HepG2 (cell line): ENCODE data around the gene CABLES2. TPM values are rescaled to one million over a fixed set of nuclear protein-coding genes. Genes with fewer than 3 reads are reported as not detected.
A peak's percentile ranks its signal among the peaks of the same experiment; 100 is the strongest.

Experiments used
- ARNT ChIP-seq: fragments of 450-650 bp; IDR thresholded peaks from 2 replicates; pipeline ENCODE4 v1.6.1; 2017
- ATF5 ChIP-seq: sonication (generic); formaldehyde crosslinking; IDR thresholded peaks from 2 replicates; pipeline ENCODE4 v1.4.0; 2020; ENCODE audit warnings: mild to moderate bottlenecking, low read depth, missing genetic modification reagents
- ATF7-NPFF ChIP-seq: sonication (generic); formaldehyde crosslinking; IDR thresholded peaks from 2 replicates; pipeline ENCODE4 v1.8.1; 2023; ENCODE audit warnings: mild to moderate bottlenecking, low read depth, missing genetic modification reagents, moderate library complexity
- BHLHE40 ChIP-seq: IDR thresholded peaks from 2 replicates; pipeline ENCODE4 v1.6.1; 2011; ENCODE audit warnings: low read length, improper control_type of control experiment
- CEBPG ChIP-seq: IDR thresholded peaks from 2 replicates; pipeline ENCODE4 v1.6.1; 2016
- CENPX ChIP-seq: sonication (generic); formaldehyde crosslinking; IDR thresholded peaks from 2 replicates; pipeline ENCODE4 v1.9.0; 2021; ENCODE audit warnings: mild to moderate bottlenecking, missing genetic modification reagents, moderate library complexity
- FOXO4 ChIP-seq: sonication (generic); formaldehyde crosslinking; conservative IDR thresholded peaks from 2 replicates; pipeline ENCODE4 v1.8.1; 2023; ENCODE audit warnings: missing genetic modification reagents
- HNF4A ChIP-seq: sonication (generic); formaldehyde crosslinking; IDR thresholded peaks from 2 replicates; pipeline ENCODE4 v1.4.0; 2020; ENCODE audit warnings: missing genetic modification reagents
- MED8 ChIP-seq: sonication (generic); formaldehyde crosslinking; IDR thresholded peaks from 2 replicates; pipeline ENCODE4 v1.8.1; 2023; ENCODE audit warnings: mild to moderate bottlenecking, missing genetic modification reagents; ENCODE audit not compliant: insufficient replicate concordance
- NCOA1 ChIP-seq: sonication (generic); formaldehyde crosslinking; IDR thresholded peaks from 2 replicates; pipeline ENCODE4 v1.9.0; 2021; ENCODE audit warnings: missing genetic modification reagents
- NRL ChIP-seq: sonication (generic); formaldehyde crosslinking; IDR thresholded peaks from 2 replicates; pipeline ENCODE4 v1.5.0; 2020; ENCODE audit warnings: missing genetic modification reagents, mild to moderate bottlenecking, moderate library complexity, borderline replicate concordance
- PBX2 ChIP-seq: IDR thresholded peaks from 2 replicates; pipeline ENCODE4 v1.6.1; 2016; ENCODE audit warnings: control low read depth
- REL ChIP-seq: sonication (generic); formaldehyde crosslinking; conservative IDR thresholded peaks from 2 replicates; pipeline ENCODE4 v1.8.0; 2022; ENCODE audit warnings: mild to moderate bottlenecking, missing genetic modification reagents, moderate library complexity
- RXRB ChIP-seq: IDR thresholded peaks from 2 replicates; pipeline ENCODE4 v1.6.1; 2016; ENCODE audit warnings: borderline replicate concordance, missing genetic modification reagents, missing compliant biosample characterization
- TAF1 ChIP-seq: sonication (generic); formaldehyde crosslinking; IDR thresholded peaks from 2 replicates; pipeline ENCODE4 v1.4.0; 2020; ENCODE audit warnings: missing genetic modification reagents
- ZNF143 ChIP-seq: sonication (generic); formaldehyde crosslinking; IDR thresholded peaks from 2 replicates; pipeline ENCODE4 v1.4.0; 2020; ENCODE audit warnings: missing genetic modification reagents
- ZNF264 ChIP-seq: sonication (generic); formaldehyde crosslinking; IDR thresholded peaks from 2 replicates; pipeline ENCODE4 v1.4.0; 2020; ENCODE audit warnings: missing genetic modification reagents
- ZNF513 ChIP-seq: sonication (generic); formaldehyde crosslinking; conservative IDR thresholded peaks from 2 replicates; pipeline ENCODE4 v1.5.0; 2020; ENCODE audit warnings: missing genetic modification reagents
- ZNF567 ChIP-seq: sonication (generic); formaldehyde crosslinking; IDR thresholded peaks from 2 replicates; pipeline ENCODE4 v1.8.1; 2023; ENCODE audit warnings: mild to moderate bottlenecking, missing genetic modification reagents, borderline replicate concordance
- ZNF569 ChIP-seq: sonication (generic); formaldehyde crosslinking; IDR thresholded peaks from 2 replicates; pipeline ENCODE4 v1.5.0; 2020; ENCODE audit warnings: mild to moderate bottlenecking, missing genetic modification reagents, moderate library complexity, borderline replicate concordance
- ZNF577 ChIP-seq: sonication (generic); formaldehyde crosslinking; IDR thresholded peaks from 2 replicates; pipeline ENCODE4 v1.4.0; 2020; ENCODE audit warnings: mild to moderate bottlenecking, low read depth, missing genetic modification reagents, borderline replicate concordance
- ZNF678 ChIP-seq: sonication (generic); formaldehyde crosslinking; IDR thresholded peaks from 2 replicates; pipeline ENCODE4 v1.4.0; 2020; ENCODE audit warnings: mild to moderate bottlenecking, missing genetic modification reagents
- ZNF761 ChIP-seq: sonication (generic); formaldehyde crosslinking; conservative IDR thresholded peaks from 2 replicates; pipeline ENCODE4 v1.4.0; 2020; ENCODE audit warnings: mild to moderate bottlenecking, missing genetic modification reagents
- polyA plus RNA-seq, 8 experiments: library from polyadenylated mRNA; depleted of rRNA in 3 of 8; stranded (reverse) in 7 of 8; unstranded in 1 of 8; fragments of >200 nt; fragmentation: Illumina TruSeq in 4 of 8; extraction: Trizol in 4 of 8; gene quantifications; 2 replicates each; pipeline versions ENCODE4 v1.2.1 to v1.2.3, GENCODE V29; 2011 to 2016; ENCODE audit warnings: low read depth in 4 of 8, missing spikeins in 1 of 8, mixed read lengths in 1 of 8; ENCODE audit not compliant: insufficient read depth in 1 of 8
- total RNA-seq, 5 experiments: library from RNA; depleted of rRNA; stranded (reverse); fragments of >200 nt; fragmentation: Illumina TruSeq; extraction: Trizol; gene quantifications; 2 replicates each; pipeline ENCODE4 v1.2.3, GENCODE V29; 2016; ENCODE audit warnings: low read depth in 1 of 5
- TF ChIP-seq, protein P1 (sequence below): sonication (generic); formaldehyde crosslinking; IDR thresholded peaks from 2 replicates; pipeline ENCODE4 v1.9.0; 2022; ENCODE audit warnings: missing genetic modification reagents, mild to moderate bottlenecking, borderline replicate concordance

CABLES2 gene
- total and polyA plus RNA-seq, 2 of the 13 experiments (the other 11 are each of a cell fraction or from before 2014, with no cell fraction given) = 5.2 to 9.7 TPM

DNA sequence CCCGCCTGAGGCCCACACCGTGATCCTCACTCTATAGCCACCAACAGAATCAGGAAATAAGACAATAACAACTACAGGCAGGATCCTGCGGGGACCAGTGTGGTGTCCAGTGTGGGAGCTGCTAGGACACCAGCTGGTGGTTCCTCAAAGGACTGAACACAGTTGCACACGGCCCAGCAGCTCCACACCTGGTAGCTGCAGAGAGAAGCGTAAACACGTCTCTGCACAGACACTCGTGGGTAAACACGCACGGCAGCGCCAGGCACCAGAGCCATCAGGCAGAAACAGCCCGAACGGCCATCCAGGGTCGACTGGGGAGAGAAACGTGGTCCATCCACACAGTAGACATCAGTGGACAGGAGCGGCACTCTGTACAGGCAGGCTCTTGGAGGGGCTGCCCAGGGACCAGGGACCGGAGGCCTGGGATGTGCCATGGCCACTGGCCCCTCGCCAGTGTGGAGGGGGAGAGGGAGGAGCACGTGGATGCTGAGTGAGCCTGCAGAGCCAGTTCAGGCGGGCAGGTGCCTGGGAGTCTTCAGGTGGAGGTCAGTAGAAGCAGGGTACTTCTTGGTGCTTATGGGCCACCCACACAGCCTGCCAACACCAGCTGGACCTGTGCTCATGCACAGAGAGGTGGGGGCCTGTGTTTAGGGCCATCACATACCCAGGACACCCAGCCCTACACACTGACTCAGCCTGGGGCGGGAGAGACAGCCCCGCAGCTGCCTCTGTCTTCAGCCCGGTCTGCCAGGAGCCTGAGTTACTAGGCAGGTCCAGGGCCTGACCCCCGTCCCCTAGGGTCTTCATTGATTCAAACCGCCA, 32.5 kb downstream of the CABLES2 start (continued):
- TF ChIP-seq HNF4A (CRISPR knock-in tag) = no peak
- no peak for TF ChIP-seq ZNF577 (CRISPR knock-in tag)
- no peak for TF ChIP-seq CEBPG
- TF ChIP-seq FOXO4 = no peak
- TF ChIP-seq TAF1 (CRISPR knock-in tag) = peak; percentile 45; the same call in 1 of the 2 replicates
- no peak for TF ChIP-seq REL (CRISPR knock-in tag)
- TF ChIP-seq ARNT = no peak
- no peak for TF ChIP-seq MED8 (CRISPR knock-in tag)
- TF ChIP-seq NCOA1 (CRISPR knock-in tag) = no peak
- TF ChIP-seq CENPX (CRISPR knock-in tag) = no peak
- TF ChIP-seq RXRB (CRISPR knock-in tag) = no peak
- TF ChIP-seq PBX2 (CRISPR knock-in tag) = no peak
- no peak for TF ChIP-seq ZNF567 (CRISPR knock-in tag)
- no peak; the same call in 1 of the 2 replicates for TF ChIP-seq ZNF143 (CRISPR knock-in tag)
- TF ChIP-seq ZNF264 (CRISPR knock-in tag) = no peak
- no peak for TF ChIP-seq ZNF761 (CRISPR knock-in tag)
- no peak for TF ChIP-seq ZNF678 (CRISPR knock-in tag)
- TF ChIP-seq, protein P1, sequence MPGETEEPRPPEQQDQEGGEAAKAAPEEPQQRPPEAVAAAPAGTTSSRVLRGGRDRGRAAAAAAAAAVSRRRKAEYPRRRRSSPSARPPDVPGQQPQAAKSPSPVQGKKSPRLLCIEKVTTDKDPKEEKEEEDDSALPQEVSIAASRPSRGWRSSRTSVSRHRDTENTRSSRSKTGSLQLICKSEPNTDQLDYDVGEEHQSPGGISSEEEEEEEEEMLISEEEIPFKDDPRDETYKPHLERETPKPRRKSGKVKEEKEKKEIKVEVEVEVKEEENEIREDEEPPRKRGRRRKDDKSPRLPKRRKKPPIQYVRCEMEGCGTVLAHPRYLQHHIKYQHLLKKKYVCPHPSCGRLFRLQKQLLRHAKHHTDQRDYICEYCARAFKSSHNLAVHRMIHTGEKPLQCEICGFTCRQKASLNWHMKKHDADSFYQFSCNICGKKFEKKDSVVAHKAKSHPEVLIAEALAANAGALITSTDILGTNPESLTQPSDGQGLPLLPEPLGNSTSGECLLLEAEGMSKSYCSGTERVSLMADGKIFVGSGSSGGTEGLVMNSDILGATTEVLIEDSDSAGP (CRISPR knock-in tag) = no peak; the same call in 1 of the 2 replicates
- no peak for TF ChIP-seq ZNF569 (CRISPR knock-in tag)
- TF ChIP-seq ZNF513 = no peak
- no peak for TF ChIP-seq NRL (CRISPR knock-in tag)
- TF ChIP-seq ATF5 (CRISPR knock-in tag) = no peak
- no peak for TF ChIP-seq BHLHE40
- no peak for TF ChIP-seq ATF7-NPFF
